Stimulated activated CD4-positive, alpha-beta T cell treated with anti-CD3 and anti-CD28 coated beads, Interleukin-1b, Interleukin-23, amount 100 ng/mL, for 4 hours (primary cell): ENCODE results near the gene ZNF141.
"Not testable (repeated sequence)": the region's sequence is repeated elsewhere in the genome, so short reads cannot be mapped to it uniquely, and the experiment has no call there.

Source experiments
- DNase-seq, 2 donors: peaks; one replicate each; pipeline ENCODE4 v3.0.0-alpha.2; 2020; ENCODE audit warnings: low read depth in 2 of 2

Gene ZNF141

DNA sequence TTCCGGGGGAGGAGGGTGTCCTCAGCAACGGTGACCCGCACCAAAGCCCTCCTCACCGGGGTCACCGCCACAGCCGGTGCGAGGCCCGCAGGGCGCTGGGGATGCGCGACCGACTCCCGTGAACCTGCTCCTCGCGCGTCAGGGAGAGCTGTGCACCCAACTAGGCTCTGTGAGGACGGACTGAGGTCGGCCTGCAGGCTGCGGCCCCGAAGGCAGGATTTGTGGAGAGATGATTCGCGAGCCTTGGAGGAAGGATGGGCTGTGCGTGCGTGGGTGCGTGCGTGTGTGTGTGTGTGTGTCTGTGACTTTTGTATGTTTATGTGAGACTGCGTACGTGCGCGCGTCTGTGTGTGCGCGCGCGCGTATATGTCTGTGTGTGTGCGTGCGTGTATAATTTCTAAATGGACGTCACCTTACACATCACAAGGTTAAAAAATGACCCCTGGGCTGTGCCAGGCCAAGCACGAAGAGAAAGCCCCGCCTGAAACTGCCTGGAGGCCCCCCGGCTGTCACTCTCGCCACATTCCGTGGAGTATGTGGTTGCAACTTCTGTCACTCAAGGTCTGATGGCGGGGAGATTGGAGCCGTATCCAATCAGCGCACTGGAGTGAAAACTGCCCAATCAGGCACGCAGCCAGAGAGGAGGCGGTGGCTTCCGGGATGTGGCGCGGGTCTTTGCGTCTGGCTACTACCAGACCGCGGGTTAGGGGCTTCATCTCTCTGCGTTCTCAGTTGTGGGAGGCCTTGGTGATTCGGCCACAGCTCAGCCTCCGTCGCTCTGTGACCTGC lies at the start of gene ZNF141:
Gene ZNF141, plus strand, starts transcription at position 672 of the 789 bp plus-strand sequence. CDS start 170 bp downstream, outside the sequence.
- peak; percentile 74 to 82 for DNase-seq

DNA sequence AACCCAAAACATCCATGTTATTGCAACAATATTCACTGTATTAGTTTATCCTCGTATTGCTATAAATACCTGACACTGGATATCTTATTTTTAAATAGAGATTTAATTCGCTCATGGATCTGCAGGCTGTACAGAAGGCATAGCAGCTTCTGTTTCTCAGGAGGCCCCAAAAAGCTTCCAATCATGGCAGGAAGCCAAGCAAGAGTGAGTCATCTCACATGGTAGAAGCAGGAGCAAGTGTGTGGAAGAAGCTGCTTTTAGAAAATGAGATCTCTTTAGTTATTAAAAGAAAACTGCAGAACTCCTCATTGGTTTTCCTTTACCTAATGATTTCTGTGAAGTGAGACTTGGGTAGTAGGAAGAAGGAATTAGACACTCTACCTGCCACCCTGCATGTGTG lies 48.7 kb upstream of the ZNF141 start:
- DNase-seq: no peak

DNA sequence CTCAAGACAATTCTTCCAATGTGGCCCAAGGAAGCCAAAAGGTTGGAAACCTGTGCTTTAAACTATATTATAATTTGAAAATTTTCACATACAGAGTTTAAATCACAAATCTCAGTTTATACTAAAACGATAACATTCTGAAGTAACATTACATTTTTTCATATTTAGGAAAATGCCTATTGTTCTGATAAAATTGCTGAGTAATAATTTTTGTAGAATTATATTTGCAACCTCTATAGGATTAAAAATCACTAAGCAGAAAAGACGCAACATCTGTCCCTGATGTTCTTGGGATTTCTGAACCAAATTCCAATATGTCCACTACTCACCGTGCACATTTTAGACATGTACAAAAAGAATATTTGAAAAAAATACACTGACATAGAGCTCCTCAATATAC lies 42.9 kb upstream of the ZNF141 start:
- no peak for DNase-seq

DNA sequence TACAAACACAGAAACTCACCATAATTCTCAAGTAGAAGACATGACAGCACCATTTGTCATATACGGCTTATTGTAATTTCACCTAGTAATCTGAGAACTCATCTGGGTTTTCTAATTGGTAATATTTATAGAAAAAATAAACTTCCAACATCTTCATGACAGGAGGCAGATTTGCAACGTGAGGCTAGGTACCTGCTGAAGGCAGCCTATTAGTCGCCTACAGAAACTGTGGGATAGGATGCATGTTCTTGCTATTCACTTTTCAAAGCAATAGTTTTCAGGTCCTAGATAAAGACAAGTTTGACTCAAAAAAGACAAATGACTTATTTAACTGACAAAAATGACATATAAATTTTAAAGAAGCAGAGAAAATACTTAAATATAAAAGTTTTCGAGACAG lies 35.2 kb upstream of the ZNF141 start:
- DNase-seq: no peak

DNA sequence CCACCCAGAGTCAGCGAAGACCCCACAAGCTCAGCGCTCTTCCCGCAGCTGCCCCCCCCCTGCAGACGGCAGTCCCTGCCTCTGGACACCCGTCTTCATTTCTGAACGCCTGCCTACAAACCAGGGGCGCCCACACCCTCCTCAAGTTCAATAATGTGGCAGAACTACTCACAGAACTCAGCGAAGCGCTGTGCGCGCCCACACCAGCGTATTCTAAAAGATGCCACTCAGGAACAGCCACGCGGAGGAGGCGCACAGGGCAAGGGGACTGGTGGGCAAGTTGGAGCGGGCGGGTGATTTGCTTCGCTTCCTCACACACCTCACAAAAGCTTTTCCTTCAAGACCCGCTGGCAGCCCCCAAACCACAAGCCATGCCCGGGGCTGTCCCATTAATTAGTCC lies 33.1 kb upstream of the ZNF141 start:
- DNase-seq: not testable (repeated sequence)

DNA sequence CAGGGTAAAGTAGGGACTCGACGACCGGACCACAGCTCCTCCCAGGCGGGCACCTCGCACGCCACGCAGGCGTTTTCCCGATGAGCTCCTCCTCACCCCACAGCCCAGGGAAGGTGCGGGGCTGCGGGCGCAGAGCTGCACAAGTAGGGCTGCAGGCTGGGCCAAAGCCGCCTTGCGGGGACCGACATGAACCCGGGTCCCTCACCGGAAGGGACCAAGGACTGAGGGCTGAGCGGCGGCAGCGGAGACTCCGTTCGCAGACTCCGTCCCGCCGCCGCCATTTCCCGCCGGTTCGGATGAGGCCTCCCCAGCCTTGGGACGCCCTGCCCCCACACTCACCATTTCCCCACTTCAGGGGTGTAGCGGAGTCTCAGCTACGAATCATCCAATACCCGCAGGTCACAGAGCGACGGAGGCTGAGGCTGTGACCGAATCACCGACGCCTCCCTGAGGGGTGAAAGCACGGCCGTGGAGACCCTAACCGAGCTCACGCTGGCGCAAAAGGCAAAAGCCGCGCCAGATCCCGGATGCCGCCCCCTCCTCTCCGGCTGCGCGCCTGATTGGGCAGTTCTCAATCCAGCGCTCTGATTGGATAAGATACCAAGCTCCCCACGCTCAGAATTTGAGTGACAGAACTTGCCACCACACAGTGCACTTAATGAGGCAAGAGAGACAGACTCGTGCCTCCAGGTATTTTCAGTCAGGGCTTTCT lies 32.5 kb upstream of the ZNF141 start, which contains the start of gene ZNF732:
Gene ZNF732, minus strand, starts transcription at position 506 of the 712 bp plus-strand sequence. Its CDS starts 164 bp downstream, at position 342.
- no peak for DNase-seq

DNA sequence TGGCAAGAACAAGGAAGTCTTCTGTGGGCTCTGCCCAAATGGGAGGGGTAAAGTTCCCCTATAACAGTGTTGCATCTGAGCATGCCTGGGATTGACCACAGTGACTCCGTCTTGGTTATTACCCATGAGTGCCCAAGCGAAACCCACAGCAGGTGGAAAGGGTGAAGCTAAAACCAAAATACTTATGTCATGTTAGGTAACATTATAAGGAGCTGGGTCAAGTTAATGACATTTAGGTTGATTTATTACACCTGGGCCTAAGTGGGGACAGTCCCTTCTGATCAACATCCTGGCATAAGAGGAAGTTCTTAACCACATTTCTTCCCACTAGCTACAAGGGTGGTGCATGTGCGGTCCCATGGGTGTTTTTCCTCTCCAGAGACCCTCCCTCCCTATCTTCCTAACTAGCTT lies 31.1 kb upstream of the ZNF141 start:
- DNase-seq: no peak

DNA sequence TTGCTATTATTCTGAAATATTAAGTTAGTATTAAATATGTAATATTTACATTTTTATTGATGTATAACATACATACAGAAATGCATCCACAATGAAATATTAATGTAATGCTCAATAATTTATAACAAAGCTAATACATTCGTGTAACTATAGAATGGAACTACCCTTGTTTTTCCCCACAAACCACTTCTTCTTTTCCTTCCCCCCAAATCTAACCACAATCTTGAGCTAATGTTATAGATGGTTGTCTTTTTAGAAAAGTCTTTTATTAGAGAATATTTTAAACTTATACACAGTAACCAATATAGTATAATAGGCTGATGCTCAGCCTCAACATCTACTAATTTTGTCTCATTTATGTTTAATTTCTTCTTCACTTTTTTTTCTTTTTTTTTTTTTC lies 27.8 kb upstream of the ZNF141 start:
- no peak for DNase-seq

DNA sequence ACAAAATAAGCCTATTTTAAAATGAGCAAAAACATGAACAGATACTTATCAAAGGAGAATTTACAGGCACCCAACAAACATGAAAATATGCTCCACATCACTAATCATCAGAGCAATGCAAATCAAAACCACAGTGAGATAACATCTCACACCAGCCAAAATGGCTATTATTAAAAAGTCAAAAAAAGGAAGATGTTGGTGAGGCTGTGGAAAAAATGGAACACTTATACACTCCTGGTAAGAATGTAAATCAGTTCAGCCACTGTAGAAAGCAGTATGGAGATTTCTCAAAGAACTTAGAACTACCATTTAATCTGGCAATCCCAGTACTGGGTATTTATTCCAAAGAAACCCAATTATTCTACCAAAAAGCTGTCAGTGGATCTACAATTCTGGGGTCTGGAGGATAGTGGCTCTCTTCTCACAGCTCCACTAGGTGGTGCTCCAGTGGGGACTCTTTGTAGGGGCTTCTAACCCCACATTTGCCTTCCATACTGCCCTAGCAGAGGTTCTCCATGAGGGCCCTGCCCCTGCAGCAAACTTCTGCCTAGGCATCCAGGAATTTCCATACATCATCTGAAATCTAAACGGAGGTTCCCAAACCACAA lies 23.2 kb upstream of the ZNF141 start:
- DNase-seq: no peak

DNA sequence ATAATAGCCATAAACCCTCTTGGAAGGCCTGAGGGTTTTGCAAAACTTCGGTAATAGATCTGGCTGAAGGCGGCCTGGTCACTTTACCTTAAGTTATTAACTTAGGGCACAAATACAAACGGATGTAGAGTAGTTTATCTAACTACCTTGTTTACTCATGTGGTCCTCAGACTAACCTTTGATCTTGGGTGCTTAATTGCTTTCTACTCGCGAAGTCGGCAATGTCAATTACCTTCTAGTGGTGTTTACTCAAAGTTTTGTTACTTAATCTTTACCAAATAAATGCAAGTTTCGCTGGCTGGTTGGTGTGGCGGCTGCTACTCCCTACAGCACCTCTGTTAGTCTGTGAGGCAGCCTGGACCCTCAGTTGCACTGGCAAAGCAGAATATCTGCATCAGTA lies 8.9 kb upstream of the ZNF141 start:
- no peak for DNase-seq

DNA sequence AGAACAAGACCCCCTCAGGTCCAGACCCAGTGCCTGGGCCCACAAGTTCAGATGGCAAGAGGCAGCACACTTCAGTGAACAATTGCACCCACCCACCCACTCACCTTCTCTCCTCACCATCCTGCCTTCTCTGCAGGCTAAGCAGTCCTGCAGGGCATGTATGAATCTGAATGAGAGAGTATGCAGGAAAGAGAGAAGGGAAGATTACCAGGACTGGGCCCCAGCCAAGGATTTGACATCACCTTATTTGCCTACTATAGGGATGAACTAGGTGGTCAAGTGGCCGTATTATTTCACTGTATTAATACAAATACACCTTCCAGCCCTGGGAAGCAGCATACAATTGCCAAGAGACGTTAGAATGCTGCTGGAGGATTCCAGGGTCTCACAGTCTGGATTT lies 2.1 kb upstream of the ZNF141 start:
- no peak for DNase-seq

DNA sequence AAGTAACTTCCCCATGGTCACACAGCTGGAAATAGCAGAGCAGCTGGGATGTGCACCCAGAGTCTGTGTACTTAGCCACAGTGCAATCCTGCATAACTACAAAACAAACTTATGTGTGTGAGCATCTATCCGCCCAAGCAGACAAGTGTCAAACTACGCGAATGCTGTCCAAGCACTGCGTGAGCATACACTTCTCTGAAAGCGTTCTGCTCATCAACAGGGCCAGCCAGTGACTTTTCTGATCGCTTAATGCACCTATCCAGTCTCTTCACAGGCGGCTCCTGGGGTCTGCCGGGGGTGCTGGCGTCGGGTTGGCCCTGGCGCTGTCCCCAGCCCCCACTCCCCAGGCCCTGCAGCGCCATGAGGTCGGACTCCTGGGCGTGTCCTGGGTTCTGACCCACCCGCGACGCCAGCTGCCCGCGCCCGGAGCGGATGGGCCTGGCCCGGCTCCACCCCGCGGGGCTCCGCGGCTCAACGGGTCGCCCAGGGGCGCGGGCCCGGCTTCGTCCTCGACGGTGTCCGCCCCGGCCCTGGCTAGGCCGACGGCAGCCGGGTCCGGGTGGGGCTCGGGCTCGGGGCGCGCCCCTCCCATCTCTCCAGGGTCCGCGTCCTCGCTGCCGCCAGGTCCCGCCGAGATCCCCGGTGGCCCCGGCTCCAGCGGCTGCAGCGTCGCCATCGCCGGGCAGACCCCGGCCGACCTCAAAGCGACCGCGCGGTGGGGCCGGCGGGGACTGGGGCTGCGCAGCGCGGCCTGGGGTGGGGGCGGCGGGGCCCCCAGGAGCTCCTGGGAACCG lies 1.3 kb upstream of the ZNF141 start:
- no peak for DNase-seq

DNA sequence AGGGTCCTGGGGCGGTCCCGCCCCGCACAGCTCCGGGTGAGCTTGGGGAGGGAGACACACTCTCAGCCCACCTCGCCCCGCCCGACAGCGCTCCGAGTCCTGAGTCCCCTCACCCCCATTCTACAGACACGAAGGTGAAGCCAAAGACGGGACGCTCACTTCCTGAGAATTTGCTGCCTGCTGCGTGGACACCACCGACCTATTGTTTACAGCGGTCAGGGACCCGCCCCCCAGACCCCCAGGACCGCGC lies 796 bp upstream of the ZNF141 start:
- DNase-seq: no peak

DNA sequence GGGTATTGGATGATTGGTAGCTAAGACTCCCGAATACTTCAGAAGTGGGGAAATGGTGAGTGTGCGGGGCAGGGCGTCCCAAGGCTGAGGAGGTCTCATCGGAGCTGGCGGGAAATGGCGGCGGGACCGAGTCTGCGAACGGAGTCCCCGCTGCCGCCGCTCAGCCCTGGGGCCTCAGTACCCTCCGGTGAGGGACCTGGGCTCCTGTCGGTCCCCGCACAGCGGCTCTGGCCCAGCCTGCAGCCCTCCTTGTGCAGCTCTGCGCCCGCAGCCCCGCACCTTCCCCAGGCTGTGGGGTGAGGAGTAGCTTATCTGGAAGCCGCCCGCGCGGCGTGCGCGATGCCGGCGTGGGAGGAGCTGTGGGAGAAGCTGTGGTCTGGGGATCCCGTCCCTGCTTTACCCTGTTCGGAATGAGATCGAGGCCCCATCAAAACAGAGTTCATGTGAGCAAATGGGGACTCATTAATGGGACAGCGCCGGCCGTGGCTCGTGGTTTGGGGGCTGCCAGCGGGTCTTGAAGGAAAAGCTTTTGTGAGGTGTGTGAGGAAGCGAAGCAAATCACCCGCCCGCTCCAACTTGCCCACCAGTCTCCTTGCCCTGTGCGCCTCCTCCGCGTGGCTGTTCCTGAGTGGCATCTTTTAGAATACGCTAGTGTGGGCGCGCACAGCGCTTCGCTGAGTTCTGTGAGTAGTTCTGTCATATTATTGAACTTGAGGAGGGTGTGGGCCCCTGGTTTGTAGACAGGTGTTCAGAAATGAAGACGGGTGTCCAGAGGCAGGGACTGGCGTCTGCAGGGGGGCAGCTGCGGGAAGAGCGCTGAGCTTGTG lies 531 bp downstream of the ZNF141 start:
- DNase-seq: peak; percentile 31 to 52

DNA sequence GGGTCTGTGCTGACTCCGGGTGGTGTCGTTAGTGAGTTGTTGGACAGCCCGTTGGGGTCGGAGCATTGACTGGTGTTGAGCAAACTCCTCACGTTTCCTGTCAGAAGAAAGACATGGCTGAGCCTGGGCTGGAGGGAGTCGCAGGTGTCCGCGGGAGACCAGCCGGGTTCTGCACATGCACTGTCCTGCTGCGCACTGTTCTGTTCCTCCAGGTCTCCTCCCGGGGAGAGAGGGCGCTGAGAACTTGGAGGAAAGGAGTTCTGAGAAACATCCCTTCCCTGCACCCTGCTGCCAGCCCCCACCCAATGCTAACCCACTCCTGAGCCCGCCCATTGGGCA lies 1.1 kb downstream of the ZNF141 start:
- no peak for DNase-seq

DNA sequence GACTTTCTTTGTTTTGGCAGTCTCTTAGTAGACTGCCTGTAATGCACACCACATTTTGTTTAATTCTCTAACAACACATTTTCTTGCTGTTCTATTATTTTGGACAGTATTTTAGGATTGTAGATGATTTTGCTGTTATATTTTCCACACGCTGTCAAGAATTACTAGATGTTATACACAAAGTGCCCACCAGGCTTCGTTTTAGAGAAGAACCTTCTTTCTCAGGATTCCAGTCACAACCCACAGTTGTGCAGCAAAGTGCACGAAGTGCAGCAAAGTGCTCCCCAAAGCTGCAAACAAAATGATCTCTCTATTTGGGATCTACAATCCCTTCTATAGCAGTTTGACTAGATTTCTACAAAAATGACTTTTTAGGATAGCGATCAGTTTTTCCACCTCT lies 2.4 kb downstream of the ZNF141 start:
- no peak for DNase-seq

DNA sequence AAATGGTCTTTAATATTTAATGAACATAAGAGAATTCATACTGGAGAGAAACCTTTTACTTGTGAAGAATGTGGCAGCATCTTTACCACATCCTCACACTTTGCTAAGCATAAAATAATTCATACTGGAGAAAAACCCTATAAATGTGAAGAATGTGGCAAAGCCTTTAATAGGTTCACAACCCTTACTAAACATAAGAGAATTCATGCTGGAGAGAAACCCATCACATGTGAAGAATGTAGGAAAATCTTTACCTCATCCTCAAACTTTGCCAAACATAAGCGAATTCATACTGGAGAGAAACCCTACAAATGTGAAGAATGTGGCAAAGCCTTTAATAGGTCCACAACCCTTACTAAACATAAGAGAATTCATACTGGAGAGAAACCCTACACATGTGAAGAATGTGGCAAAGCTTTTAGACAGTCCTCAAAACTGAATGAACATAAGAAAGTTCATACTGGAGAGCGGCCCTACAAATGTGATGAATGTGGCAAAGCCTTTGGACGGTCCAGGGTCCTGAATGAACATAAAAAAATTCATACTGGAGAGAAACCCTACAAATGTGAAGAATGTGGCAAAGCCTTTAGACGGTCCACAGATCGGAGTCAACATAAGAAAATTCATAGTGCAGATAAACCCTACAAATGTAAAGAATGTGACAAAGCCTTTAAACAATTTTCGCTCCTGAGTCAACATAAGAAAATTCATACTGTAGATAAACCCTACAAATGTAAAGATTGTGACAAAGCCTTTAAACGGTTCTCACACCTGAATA lies 35.6 kb downstream of the ZNF141 start:
- no peak for DNase-seq

DNA sequence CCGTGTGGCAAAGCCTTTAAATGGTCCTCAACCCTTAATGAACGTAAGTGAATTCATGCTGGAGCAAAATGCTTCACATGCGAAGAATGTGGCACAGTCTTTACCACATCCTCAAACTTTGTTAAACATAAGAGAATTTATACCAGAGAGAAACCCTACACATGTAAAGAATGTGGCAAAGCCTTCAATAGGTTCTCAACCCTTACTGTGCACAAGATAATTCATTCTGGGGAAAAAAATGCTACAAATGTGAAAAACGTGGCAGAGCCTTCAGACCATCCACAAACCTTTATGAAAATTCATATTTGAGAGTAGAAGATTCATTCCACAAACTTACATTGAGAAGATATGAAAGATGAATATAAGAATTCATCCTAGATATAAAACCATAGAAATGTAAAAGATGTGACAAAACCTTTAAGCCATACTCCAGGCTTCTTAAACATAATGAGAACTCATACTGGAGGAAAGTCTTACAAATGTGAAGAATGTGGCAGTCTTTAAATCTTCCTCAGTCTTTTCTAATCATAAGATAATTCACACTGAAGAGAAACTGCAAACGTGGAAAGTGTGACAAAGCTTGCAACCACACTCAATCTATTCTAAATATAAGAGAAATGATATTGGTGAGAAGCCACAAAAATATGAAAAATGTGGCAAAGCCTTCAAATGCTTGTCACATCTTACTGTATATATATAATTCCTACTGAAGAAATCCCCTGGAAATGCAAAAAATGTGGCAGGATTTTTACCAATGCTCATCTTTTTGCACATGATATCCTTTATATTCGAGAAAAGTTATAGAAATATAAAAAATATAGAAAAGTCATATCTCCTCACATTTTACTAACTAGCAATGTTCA lies 36.9 kb downstream of the ZNF141 start:
- DNase-seq: no peak

DNA sequence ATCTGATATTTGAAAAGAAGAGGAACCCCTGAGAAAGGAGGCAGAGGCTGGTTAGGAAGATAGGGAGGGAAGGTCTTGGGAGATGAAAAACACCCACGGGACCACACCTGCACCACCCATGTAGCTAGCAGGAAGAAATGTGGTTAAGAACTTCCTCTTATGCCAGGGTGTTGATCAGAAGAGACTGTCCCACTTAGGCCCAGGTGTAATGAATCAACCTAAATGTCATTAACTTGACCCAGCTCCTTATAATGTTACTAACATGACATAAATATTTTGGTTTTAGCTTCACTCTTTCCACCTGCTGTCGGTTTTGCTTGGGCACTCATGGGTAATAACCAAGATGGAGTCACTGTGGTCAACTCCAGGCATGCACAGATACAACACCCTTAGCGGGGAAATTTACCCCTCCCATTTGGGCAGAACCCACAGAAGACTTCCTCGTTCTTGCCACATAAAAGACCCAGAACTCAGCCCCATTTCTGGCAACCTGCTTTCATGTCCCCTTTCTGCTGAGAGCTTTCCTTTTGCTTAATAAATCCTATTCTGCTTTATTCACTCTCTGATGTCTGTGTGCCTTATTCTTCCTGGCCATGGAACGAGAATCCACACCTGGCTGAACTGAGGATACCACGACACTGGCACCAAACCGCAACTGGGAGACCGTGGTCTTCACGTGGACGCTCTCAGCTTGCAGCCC lies 46.8 kb downstream of the ZNF141 start:
- no peak for DNase-seq
